Calu3 (cell line): ENCODE measurements around the gene MAD1L1. TPM values are rescaled to one million over a fixed set of nuclear protein-coding genes. Genes with fewer than 3 reads are reported as not detected.

Experiments used
- BruUV-seq: library from RNA; stranded (reverse); fragments of 400-500 nt; replicated peaks from 2 replicates; lab custom pipeline; 2021; lab: Mats Ljungman, UMichigan
- CTCF ChIA-PET: fragments of 300-600 bp; sonication (Branson Sonifier 250); formaldehyde crosslinking; loops from one replicate; lab custom pipeline; 2022; ENCODE audit warnings: antibody characterized with exemption; lab: Charles Lee
- DNase-seq: peaks from one replicate; pipeline ENCODE4 v3.0.0; 2022
- H3K27ac Mint-ChIP-seq: one replicate; pipeline ENCODE4 v1.8.0; 2022; ENCODE audit warnings: mixed read lengths; ENCODE audit not compliant: unreplicated experiment
- H3K27me3 Mint-ChIP-seq: one replicate; pipeline ENCODE4 v1.8.0; 2022; ENCODE audit warnings: mixed read lengths; ENCODE audit not compliant: unreplicated experiment
- H3K36me3 Mint-ChIP-seq: one replicate; pipeline ENCODE4 v1.8.0; 2022; ENCODE audit warnings: mild to moderate bottlenecking, moderate library complexity, mixed read lengths; ENCODE audit not compliant: insufficient read depth, unreplicated experiment
- H3K4me1 Mint-ChIP-seq: one replicate; pipeline ENCODE4 v1.8.0; 2022; ENCODE audit warnings: mild to moderate bottlenecking, low read depth, mixed read lengths; ENCODE audit not compliant: unreplicated experiment
- H3K4me3 Mint-ChIP-seq: one replicate; pipeline ENCODE4 v1.8.0; 2022; ENCODE audit warnings: mild to moderate bottlenecking, low read depth, moderate library complexity, mixed read lengths; ENCODE audit not compliant: unreplicated experiment
- H3K9me3 Mint-ChIP-seq: one replicate; pipeline ENCODE4 v1.8.0; 2022; ENCODE audit warnings: low read depth, mixed read lengths; ENCODE audit not compliant: unreplicated experiment
- CTCF ChIP-seq: fragments of 200-600 bp; IDR thresholded peaks from one replicate; pipeline ENCODE4 v1.8.0; 2022; ENCODE audit warnings: antibody characterized with exemption; ENCODE audit not compliant: unreplicated experiment
- intact Hi-C: fragments of 100-400 bp; cut with micrococcal nuclease; formaldehyde crosslinking; loops from one replicate; pipeline ENCODE4 v1.10.0; 2022; ENCODE audit not compliant: unreplicated experiment
- total RNA-seq: library from RNA; stranded (reverse); gene quantifications from 2 replicates; pipeline ENCODE4 v1.2.3, GENCODE V29; 2022

Gene MAD1L1
- total RNA-seq, 1 experiment from 2014 or later: 86.0 TPM

DNA sequence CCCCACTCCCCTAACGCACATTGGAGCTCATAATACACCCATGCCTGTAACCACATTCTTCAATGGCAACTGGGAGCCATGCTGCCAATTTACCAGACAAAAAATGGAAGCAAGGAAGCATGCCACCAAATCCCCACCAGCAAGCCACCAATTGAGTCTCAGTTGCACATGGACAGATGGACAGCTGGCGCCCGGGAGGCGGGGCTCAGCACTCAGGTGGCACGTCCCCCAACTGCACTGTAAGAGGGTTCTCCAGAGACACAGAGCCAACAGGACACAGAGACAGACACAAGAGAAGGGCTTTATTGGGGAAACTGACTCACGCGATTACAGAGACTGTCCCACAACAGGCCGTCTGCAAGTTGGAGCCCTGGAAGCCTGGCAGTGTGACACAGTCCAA lies 2.5 kb downstream of the MAD1L1 start:
- H3K27me3 Mint-ChIP-seq: no peaks in the 10 kb centered on the region
- H3K4me3 Mint-ChIP-seq: no peak overlapping the region
- H3K4me1 Mint-ChIP-seq: peaks cover 11% of the 10 kb centered on the region
- no peak for TF ChIP-seq CTCF
- DNase-seq: no peak
- H3K9me3 Mint-ChIP-seq: no peaks in the 10 kb centered on the region
- BruUV-seq: no TSS peak
- peaks cover 37% of the 10 kb centered on the region for H3K36me3 Mint-ChIP-seq
- CTCF ChIA-PET: no interaction called here
- no peak overlapping the region for H3K27ac Mint-ChIP-seq
- intact Hi-C loops: no loop called here

GRCh38 chr7:2229467-2229866 lies 3.3 kb downstream of the MAD1L1 start:
- intact Hi-C loops: no loop called here
- BruUV-seq: no TSS peak
- no peak overlapping the region for H3K4me3 Mint-ChIP-seq
- no peak for DNase-seq
- H3K36me3 Mint-ChIP-seq: peaks cover 31% of the 10 kb centered on the region
- CTCF ChIA-PET: no interaction called here
- TF ChIP-seq CTCF: no peak
- no peaks in the 10 kb centered on the region for H3K27me3 Mint-ChIP-seq
- peaks cover 16% of the 10 kb centered on the region for H3K4me1 Mint-ChIP-seq
- H3K27ac Mint-ChIP-seq: no peak overlapping the region
- no peaks in the 10 kb centered on the region for H3K9me3 Mint-ChIP-seq

- CTCF ChIA-PET: no interaction called here
- no TSS peak for BruUV-seq
- Mint-ChIP-seq H3K9me3 (no peaks in the 10 kb centered on the region), H3K4me1 (peaks cover 16% of the 10 kb centered on the region), H3K36me3 (peaks cover 31% of the 10 kb centered on the region), H3K4me3 (no peak overlapping the region), H3K27me3 (no peaks in the 10 kb centered on the region), H3K27ac (no peak overlapping the region)
- no peak for DNase-seq
- intact Hi-C loops: no loop called here
- TF ChIP-seq CTCF: no peak
These were observed 3.8 kb downstream of the MAD1L1 start for GRCh38 chr7:2228921-2229320.

GRCh38 chr7:2227699-2228098 lies 5.0 kb downstream of the MAD1L1 start:
- no TSS peak for BruUV-seq
- Mint-ChIP-seq H3K4me3 (no peak overlapping the region), H3K27ac (no peak overlapping the region), H3K27me3 (no peaks in the 10 kb centered on the region), H3K36me3 (peaks cover 30% of the 10 kb centered on the region), H3K9me3 (no peaks in the 10 kb centered on the region), H3K4me1 (peaks cover 16% of the 10 kb centered on the region)
- intact Hi-C loops: no loop called here
- DNase-seq: no peak
- no peak for TF ChIP-seq CTCF
- CTCF ChIA-PET: interaction anchor here (0.5 kb wide), 1 partner anchor 120 kb away, joined by 4 read pairs; no protein-coding TSS in a partner anchor
